ENCODE data around the gene LMNA.

LMNA gene

GRCh38 chr1:156140879-156141707 lies 26.6 kb downstream of the LMNA start:
- peak; percentile 91 for DNase-seq (ENCODE audit: low read depth, low spot score)

- peak; percentile 26 for DNase-seq (ENCODE audit: low read depth, low spot score)
Observed at GRCh38 chr1:156143765-156144489, 29.4 kb downstream of the LMNA start.

DNA sequence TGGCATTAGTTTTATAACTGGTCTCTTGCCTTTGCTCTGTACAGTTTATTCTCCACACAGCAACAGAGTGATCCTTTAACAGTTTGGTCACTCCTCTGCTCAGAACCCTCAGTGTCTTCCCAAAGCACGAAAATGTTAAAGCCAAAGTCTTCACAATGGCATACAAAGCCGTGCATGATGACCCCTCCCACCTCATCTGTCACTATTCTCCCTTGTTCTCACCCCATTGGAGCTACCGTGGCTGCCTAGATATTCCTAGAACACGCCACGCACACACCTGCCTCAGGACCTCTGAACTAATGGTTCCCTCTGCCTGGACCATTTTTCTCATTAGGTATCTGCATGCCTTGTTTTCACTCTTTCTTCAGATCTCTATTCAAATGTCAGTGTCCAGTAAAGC lies 30.2 kb downstream of the LMNA start:
- no peak for DNase-seq (ENCODE audit: low read depth, low spot score)

GRCh38 chr1:156145650-156146019 lies 31.1 kb downstream of the LMNA start:
- no peak for DNase-seq (ENCODE audit: low read depth, low spot score)

DNA sequence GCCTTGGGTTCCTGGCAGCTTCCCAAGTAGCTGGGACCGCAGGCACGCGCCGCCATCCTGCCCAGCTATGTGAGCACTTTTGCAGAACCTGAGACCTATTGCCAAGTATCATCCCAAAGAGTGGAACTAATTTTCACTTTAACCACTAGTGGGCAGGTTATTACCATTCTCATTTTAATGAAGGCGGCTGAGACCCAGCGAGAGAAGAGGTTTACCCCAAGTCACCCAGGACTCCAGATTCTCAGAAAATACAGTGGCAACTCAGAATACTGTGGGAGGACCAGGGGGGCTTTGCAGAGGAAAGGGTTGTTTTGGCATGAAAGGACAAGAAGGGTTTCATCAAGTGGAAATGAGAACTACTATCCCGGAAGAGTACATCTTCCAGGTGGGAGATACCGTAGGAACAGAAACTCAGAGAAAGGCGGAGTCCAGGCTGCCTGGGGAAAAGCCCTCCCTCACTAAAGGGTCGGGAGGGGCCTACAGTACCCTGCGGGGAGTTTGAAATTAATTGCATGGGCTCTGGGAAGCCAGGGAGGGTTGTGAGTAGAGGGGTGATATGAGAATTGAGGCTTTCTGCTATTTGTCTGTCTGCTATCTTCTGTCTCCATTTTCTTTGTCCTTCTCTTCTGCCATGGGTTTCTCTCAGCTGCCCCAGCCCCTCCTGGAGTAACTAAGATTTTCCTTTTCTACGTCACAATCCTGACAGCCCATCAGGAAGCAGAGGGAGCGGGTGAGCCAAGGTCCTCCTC lies 31.7 kb downstream of the LMNA start:
- DNase-seq (ENCODE audit: low read depth, low spot score): peak; percentile 75

- no peak for DNase-seq (ENCODE audit: low read depth, low spot score)
Observed at GRCh38 chr1:156146769-156147405, 32.4 kb downstream of the LMNA start.

DNA sequence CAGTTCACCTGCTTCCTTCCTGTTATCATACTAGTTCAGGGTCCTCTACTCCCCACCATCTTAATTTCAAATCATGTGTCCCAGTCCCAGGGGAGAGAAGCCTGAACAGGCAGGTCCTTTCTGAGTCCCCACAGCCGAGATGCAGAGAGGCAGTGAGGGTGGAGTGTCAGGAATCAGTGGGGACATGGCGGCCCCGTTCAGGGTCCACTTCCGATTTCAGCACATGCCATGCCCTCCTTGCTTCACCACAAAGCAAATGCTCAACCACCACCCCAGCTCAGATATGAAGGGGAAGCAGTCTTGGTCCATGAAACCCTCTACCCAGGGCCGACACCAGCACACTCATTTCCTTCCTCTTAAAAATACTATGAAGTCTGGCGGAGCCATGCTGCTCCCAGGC lies 33.7 kb downstream of the LMNA start:
- no peak for DNase-seq (ENCODE audit: low read depth, low spot score)

DNA sequence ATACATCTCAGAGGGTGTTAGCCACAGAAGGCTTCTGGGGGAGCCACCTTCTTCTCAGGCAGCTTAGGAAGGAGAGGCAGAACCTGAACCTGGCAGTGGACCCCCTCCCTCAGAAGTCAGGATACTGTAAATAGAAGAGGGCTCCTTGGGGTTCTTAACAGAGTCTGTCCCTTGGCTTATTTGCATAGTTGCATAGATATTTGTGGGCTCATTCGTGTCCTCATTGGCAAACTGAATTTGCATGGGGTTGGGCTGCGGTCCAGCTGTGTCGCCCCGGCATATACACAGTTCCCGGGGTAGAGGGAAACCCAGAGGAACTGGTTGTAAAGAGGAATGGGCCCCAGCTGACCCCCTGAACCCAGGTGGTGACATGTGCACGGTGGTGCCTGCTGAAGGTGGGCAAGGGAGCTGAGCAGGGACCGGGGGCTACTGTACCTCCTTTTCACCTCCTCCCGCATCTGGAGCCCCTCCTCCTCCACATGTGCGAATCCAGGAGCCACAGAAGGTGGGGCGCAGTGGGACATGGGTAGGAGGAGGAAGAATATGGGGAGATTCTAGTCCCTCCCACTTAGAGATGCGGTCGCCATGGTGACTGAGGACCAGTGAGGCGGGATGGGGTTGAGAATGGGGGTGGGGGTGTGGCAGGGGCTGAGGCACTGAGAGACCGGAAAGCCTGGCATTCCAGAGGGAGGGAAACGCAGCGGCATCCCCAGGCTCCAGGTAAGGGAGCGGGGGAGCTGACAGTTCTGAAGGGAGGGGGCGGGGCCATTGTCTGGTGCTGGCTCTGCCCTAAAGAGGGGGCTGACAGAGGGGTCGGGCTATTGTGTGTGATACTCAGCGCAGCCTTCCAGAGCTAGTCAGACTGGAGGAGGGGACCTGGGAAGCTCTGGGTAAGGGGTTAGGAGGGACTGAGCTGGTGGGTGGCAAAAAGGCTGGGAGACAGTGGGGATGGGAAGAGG lies 35.1 kb downstream of the LMNA start:
- peak; percentile 82 for DNase-seq (ENCODE audit: low read depth, low spot score)

DNA sequence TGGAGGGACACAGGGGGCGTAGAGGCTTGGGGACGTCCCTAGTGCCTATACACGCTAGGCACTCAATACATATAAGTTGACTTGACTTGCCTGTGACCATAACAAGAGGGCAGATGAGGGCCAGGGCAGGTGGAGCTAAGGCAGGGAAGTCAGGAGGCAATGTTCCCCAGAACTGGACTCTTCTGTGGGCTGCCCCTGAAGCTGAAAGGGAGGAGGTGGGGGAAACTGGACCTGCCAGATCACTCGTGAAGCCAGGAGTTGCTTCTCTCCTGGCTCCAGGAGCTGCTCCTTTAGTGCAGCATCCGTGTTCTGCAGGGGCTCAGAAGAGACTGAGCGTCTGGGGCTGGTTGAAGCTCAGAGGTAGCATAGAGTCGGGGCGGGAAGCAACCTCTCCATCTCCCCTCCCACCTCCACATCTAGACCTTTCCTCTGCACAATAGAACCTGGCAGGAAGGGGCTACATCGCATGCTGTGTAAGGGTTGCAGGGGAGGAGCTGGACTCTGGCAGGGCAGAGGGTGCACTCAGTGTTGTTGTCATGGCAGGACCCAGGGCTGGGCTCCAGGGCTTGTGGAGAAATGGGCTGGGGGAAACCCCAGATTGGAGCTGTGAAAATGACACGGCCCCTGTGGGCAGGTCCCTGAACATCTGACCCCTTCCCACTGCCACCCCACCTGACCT lies 36.0 kb downstream of the LMNA start:
- no peak for DNase-seq (ENCODE audit: low read depth, low spot score)

DNA sequence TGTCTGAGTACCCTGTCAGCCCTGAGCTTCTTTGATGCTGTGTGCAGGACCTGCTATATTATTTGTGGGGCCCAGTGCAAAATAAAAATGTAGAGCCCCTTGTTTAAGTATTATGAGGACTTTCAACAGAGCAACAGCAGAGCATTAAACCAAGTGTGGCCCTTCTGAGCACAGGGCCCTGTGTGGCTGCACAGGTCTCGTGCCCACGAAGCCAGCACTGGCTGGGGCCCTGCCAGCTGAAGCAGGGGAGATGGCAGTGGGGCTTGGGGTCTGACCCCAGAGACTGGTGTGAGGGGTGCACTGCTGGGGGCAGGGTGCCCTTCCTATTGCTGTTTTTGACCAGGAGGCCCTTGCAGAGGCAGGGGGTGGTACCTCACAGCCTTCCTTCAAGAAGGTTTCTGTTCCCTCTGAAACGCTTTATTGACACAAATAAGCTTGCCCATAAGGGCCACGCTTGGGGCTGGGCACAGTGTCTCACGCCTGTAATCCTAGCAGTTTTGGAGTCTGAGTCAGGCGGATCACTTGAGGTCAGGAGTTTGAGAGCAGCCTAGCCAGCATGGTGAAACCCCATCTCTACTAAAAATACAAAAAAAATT lies 36.7 kb downstream of the LMNA start:
- DNase-seq (ENCODE audit: low read depth, low spot score): no peak

GRCh38 chr1:156152628-156153027 lies 38.1 kb downstream of the LMNA start:
- DNase-seq (ENCODE audit: low read depth, low spot score): no peak

DNA sequence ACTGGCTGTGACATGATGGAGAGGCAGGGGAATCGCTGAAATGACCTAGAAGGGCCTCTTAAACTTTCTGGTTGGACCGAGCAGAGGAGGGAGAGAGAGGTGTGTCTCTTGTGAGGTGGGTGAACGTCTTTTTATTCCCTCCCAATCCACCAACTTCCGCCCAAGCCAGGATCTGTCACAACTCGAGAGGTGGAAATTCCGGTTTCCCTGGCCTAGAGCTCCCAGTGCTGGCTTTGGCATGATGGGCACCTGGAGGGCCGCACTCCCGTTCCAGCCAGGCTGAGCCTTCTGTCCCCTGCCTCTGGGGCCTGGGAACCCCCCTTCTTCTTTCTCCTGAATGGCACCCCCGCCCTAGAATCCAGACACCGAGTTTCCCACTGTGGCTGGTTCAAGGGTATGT lies 38.9 kb downstream of the LMNA start, which contains the start of gene SEMA4A:
TSS of gene SEMA4A (plus strand) at position 224 of the 400 bp plus-strand sequence. CDS start 994 bp downstream, outside the sequence.
- peak; percentile 44 for DNase-seq (ENCODE audit: low read depth, low spot score)

- no peak for DNase-seq (ENCODE audit: low read depth, low spot score)
Observed at GRCh38 chr1:156154317-156154749, 39.8 kb downstream of the LMNA start.

- no peak for DNase-seq (ENCODE audit: low read depth, low spot score)
Observed at GRCh38 chr1:156155756-156156510, 41.4 kb downstream of the LMNA start.

GRCh38 chr1:156157506-156157905 lies 43.0 kb downstream of the LMNA start:
- no peak for DNase-seq (ENCODE audit: low read depth, low spot score)

- DNase-seq (ENCODE audit: low read depth, low spot score): no peak
Observed at GRCh38 chr1:156157966-156158365, 43.5 kb downstream of the LMNA start.

GRCh38 chr1:156160000-156160742 lies 45.7 kb downstream of the LMNA start:
- DNase-seq (ENCODE audit: low read depth, low spot score): no peak

GRCh38 chr1:156160743-156161171 lies 46.2 kb downstream of the LMNA start:
- DNase-seq (ENCODE audit: low read depth, low spot score): peak; percentile 69

Data from ELF-1 (cell line).